ENCODE results near the gene CDC23. TPM values are rescaled to one million over a fixed set of nuclear protein-coding genes. Genes with fewer than 3 reads are reported as not detected.

The CDC23 gene
- total and polyA plus RNA-seq, 10 of the 15 experiments (the other 5 are each of a cell fraction or from before 2014, with no cell fraction given) = 37.1 to 66.1 (median 48.6) TPM

GRCh38 chr5:138177941-138178515, 35.1 kb downstream of the CDC23 start (continued):
- TF ChIP-seq ZBTB33 (IDR thresholded peaks at IDR 0.05) (no peak), ZBED1 (IDR thresholded peaks at IDR 0.05; ENCODE audit: borderline replicate concordance) (no peak), RCOR1 (conservative IDR thresholded peaks at IDR 0.05; ENCODE audit: low read depth, low read length) (no peak)

- Histone ChIP-seq H3K27me3 (replicated peaks in 1 of 2; ENCODE audit: control insufficient read depth in 2 of 2, insufficient read depth in 2 of 2, low read length in 1 of 2) (no peaks in the 10 kb centered on the region), H3K27ac (ENCODE audit: control insufficient read depth, insufficient read depth) (no peak overlapping the region), H3K36me3 (ENCODE audit: control insufficient read depth in 2 of 2, insufficient read depth in 2 of 2, low read length in 1 of 2) (peaks cover 5 to 37% of the 10 kb centered on the region in 2 experiments), H3K9me3 (replicated peaks; ENCODE audit: control insufficient read depth, insufficient read depth, low read length) (no peaks in the 10 kb centered on the region), H2AFZ (ENCODE audit: control insufficient read depth, low read depth, low read length) (no peak overlapping the region), H3K4me3 (no peak overlapping the region), H4K20me1 (ENCODE audit: control insufficient read depth, insufficient read depth) (no peaks in the 10 kb centered on the region), H3K9ac (ENCODE audit: control insufficient read depth, insufficient read depth, low read length) (no peak overlapping the region), H3K4me1 (ENCODE audit: control insufficient read depth, insufficient read depth, low read length) (no peaks in the 10 kb centered on the region), H3K79me2 (ENCODE audit: control insufficient read depth, insufficient read depth, low read length) (no peaks in the 10 kb centered on the region), H3K4me2 (ENCODE audit: control insufficient read depth, insufficient read depth) (no peak overlapping the region)
- ChIA-PET CTCF (no interaction called here), RAD21 (ENCODE audit: unreplicated experiment) (interaction anchor here (0.5 kb wide), 1 partner anchor 253 kb away, joined by 3 read pairs; no protein-coding TSS in a partner anchor), SMC1A (ENCODE audit: uncharacterized antibody, unreplicated experiment) (interaction anchor here (1.1 kb wide), 1 partner anchor 19 kb away, joined by 3 read pairs; no protein-coding TSS in a partner anchor), POLR2A (no interaction called here)
- ATAC-seq = no peak
- intact Hi-C loops (cut with micrococcal nuclease; ENCODE audit: unreplicated experiment) = no loop called here
- FAIRE-seq = no peak
- no peak for TF ChIP-seq HDAC2 (IDR thresholded peaks at IDR 0.05)
- no peak for TF ChIP-seq ZNF384 (IDR thresholded peaks at IDR 0.05; ENCODE audit: borderline replicate concordance, low read depth, low read length)
- no peak for TF ChIP-seq HCFC1 (IDR thresholded peaks at IDR 0.05; ENCODE audit: low read length)
- in situ Hi-C loops (cut with MboI) = no loop called here
- no peak for DNase-seq (ENCODE audit: low read depth, low spot score)
- no TSS peak for BruUV-seq (replicated peaks)
Measured at GRCh38 chr5:138170299-138170698, 42.8 kb downstream of the CDC23 start.
